Measurements from ENCODE around the gene ZFYVE28. TPM values are rescaled to one million over a fixed set of nuclear protein-coding genes. Genes with fewer than 3 reads are reported as not detected.

The ZFYVE28 gene
- total and polyA plus RNA-seq, 2 of the 8 experiments (the other 6 are each of a cell fraction or from before 2014, with no cell fraction given), result 1.7 to 4.9 TPM

GRCh38 chr4:2322227-2322626 lies 96.2 kb downstream of the ZFYVE28 start:
- Histone ChIP-seq H4K8ac (ENCODE audit: extremely low read depth, insufficient read depth, low read length) (no peak overlapping the region), H3K79me2 (ENCODE audit: control insufficient read depth in 1 of 2, insufficient read depth in 2 of 2, low read length in 2 of 2) (no peaks in the 10 kb centered on the region), H3K4me3 (ENCODE audit: extremely low read depth in 1 of 4, insufficient read depth in 2 of 4, low read depth in 3 of 4, low read length in 4 of 4) (no peak overlapping the region), H2BK5ac (ENCODE audit: low read depth, low read length) (no peak overlapping the region), H4K5ac (ENCODE audit: insufficient read length, low read depth, low read length) (no peak overlapping the region), H3K18ac (ENCODE audit: extremely low read depth, low read length) (no peak overlapping the region), H3K9ac (replicated peaks in 1 of 4; ENCODE audit: extremely low read depth in 1 of 4, low read depth in 3 of 4, low read length in 3 of 4) (no peak overlapping the region), H2BK120ac (replicated peaks; ENCODE audit: low read depth, low read length) (no peak overlapping the region), H2AK5ac (ENCODE audit: low read depth, low read length) (no peak overlapping the region), H3K23me2 (ENCODE audit: low read depth, low read length) (no peaks in the 10 kb centered on the region), H3K79me1 (ENCODE audit: low read depth, low read length) (no peaks in the 10 kb centered on the region), H2BK15ac (ENCODE audit: low read length) (no peak overlapping the region), H3K9me3 (ENCODE audit: insufficient read depth in 2 of 2, low read depth in 1 of 2, low read length in 1 of 2) (no peaks in the 10 kb centered on the region), H3K14ac (ENCODE audit: insufficient read length) (no peak overlapping the region), H3K4ac (replicated peaks; ENCODE audit: insufficient read length, low read depth, low read length) (no peak overlapping the region), H4K91ac (replicated peaks; ENCODE audit: insufficient read length, low read length) (no peak overlapping the region), H4K20me1 (replicated peaks in 1 of 2; ENCODE audit: control insufficient read depth in 1 of 2, insufficient read depth in 2 of 2, low read length in 2 of 2) (no peaks in the 10 kb centered on the region), H3K27me3 (replicated peaks in 1 of 4; ENCODE audit: control insufficient read depth in 3 of 4, extremely low read depth in 1 of 4, insufficient read depth in 3 of 4, low read length in 3 of 4) (no peaks in the 10 kb centered on the region), H2BK12ac (ENCODE audit: low read depth, low read length) (no peak overlapping the region), H3K4me1 (replicated peaks in 1 of 4; ENCODE audit: control insufficient read depth in 3 of 4, insufficient read depth in 4 of 4, low read length in 3 of 4) (no peaks in the 10 kb centered on the region; a peak in 2 of 7 replicates), H2BK20ac (ENCODE audit: low read length) (no peak overlapping the region), H2AFZ (ENCODE audit: low read length) (no peak overlapping the region), H3K36me3 (ENCODE audit: control insufficient read depth in 2 of 4, insufficient read depth in 4 of 4, low read length in 3 of 4) (no peaks in the 10 kb centered on the region), H3K4me2 (ENCODE audit: insufficient read depth in 1 of 2, low read depth in 2 of 2, low read length in 2 of 2) (no peak overlapping the region), H3K23ac (ENCODE audit: insufficient read length) (no peak overlapping the region), H3K27ac (ENCODE audit: low read depth, low read length) (no peak overlapping the region), H3K56ac (replicated peaks; ENCODE audit: insufficient read length, low read depth, low read length) (no peak overlapping the region)
- ChIA-PET CTCF (ENCODE audit: partially characterized antibody) (interaction anchor here (1.1 to 2.1 kb wide), 3 partner anchors 33 to 102 kb away, joined by 3 to 6 read pairs (median 6); no protein-coding TSS in a partner anchor), POLR2A (ENCODE audit: partially characterized antibody) (interaction anchor here (1.0 kb wide), 1 partner anchor 262 kb away, joined by 3 read pairs; no protein-coding TSS in a partner anchor)
- FAIRE-seq (no peak), DNase-seq (ENCODE audit: low read depth in 1 of 2, low spot score in 2 of 2) (no peak)
- 83% methylated on average over 10 of the region's 10 CpGs; no CpG with 5 or more reads in 1 of the 2 experiments for WGBS, 2 experiments (ENCODE audit: extremely low coverage in 1 of 2, insufficient coverage in 1 of 2, insufficient read length in 1 of 2, insufficient replicate concordance in 2 of 2, low coverage in 1 of 2, low lambda C conversion rate in 2 of 2, missing lambda C conversion rate in 1 of 2)
- no peak for TF ChIP-seq SRF (IDR thresholded peaks at IDR 0.05; ENCODE audit: low read depth, low read length)
- TF ChIP-seq RNF2 (IDR thresholded peaks at IDR 0.05; ENCODE audit: borderline replicate concordance, low read depth, low read length, missing control alignments, poor library complexity, severe bottlenecking), result no peak
- no peak for TF ChIP-seq BCL11A (IDR thresholded peaks at IDR 0.05; ENCODE audit: low read depth in 2 of 2, low read length in 2 of 2)
- no peak for TF ChIP-seq TAF1 (IDR thresholded peaks at IDR 0.05; ENCODE audit: low read depth, low read length)
- TF ChIP-seq ASH2L (IDR thresholded peaks at IDR 0.05; ENCODE audit: low read length), result no peak
- TF ChIP-seq SIX5 (IDR thresholded peaks at IDR 0.05; ENCODE audit: low read depth, low read length), result no peak
- no peak for TF ChIP-seq USF2 (IDR thresholded peaks at IDR 0.05; ENCODE audit: low read length)

Measured in H1 (cell line).